ENCODE data around the gene CACNA2D1. TPM values are rescaled to one million over a fixed set of nuclear protein-coding genes. Genes with fewer than 3 reads are reported as not detected.

The CACNA2D1 gene
- total RNA-seq, 1 experiment from 2014 or later = 36.2 TPM

- H3K18ac ChIP-seq (ENCODE audit: insufficient read length, low read depth, low read length) = no peak overlapping the region
- Mint-ChIP-seq H3K4me3 (no peak overlapping the region), H3K27me3 (ENCODE audit: low read depth) (no peaks in the 10 kb centered on the region), H3K36me3 (ENCODE audit: insufficient read depth in 1 of 3, low read depth in 3 of 3) (peaks cover 5 to 21% (median 14%) of the 10 kb centered on the region in 3 experiments), H3K9me3 (peaks cover 4% of the 10 kb centered on the region in 2 experiments; a peak in 1 of 5 replicates), H3K4me1 (peaks cover 8 to 10% of the 10 kb centered on the region in 2 experiments), H3K27ac (no peak overlapping the region)
- no peak overlapping the region for H3T11ph ChIP-seq (ENCODE audit: low read length)
- H3K4ac ChIP-seq (ENCODE audit: low read depth, low read length) = no peak overlapping the region
- H3K79me2 ChIP-seq (ENCODE audit: insufficient read depth, low read length) = no peaks in the 10 kb centered on the region
- no peaks in the 10 kb centered on the region for H3K79me1 ChIP-seq (ENCODE audit: insufficient read depth, low read depth, low read length, poor library complexity, severe bottlenecking)
- no peak overlapping the region for H2BK20ac ChIP-seq (ENCODE audit: low read depth, low read length, poor library complexity, severe bottlenecking)
- H3K23me2 ChIP-seq (ENCODE audit: insufficient read length, low read depth, low read length, poor library complexity, severe bottlenecking) = no peaks in the 10 kb centered on the region
- no peak overlapping the region for H3K9ac ChIP-seq (ENCODE audit: extremely low read depth, insufficient read length, low read length)
- no peak overlapping the region for H3K14ac ChIP-seq (ENCODE audit: insufficient read depth, low read length)
- H3K56ac ChIP-seq (ENCODE audit: insufficient read length, low read depth, low read length) = no peak overlapping the region
- H4K91ac ChIP-seq (ENCODE audit: insufficient read length, low read depth, low read length) = no peak overlapping the region
- no peak overlapping the region for H2BK12ac ChIP-seq (ENCODE audit: insufficient read length, low read depth, low read length)
- no peak for DNase-seq
- H2AK5ac ChIP-seq (ENCODE audit: insufficient read length, low read length) = no peak overlapping the region
- no peak overlapping the region for H2BK15ac ChIP-seq (ENCODE audit: low read depth, low read length)
- H3K4me2 ChIP-seq (ENCODE audit: insufficient read depth, insufficient read length, low read length) = no peak overlapping the region
- no CpG with 5 or more reads among the region's 1 CpG for WGBS (ENCODE audit: extremely low coverage, insufficient read length, low lambda C conversion rate)
- H3K27ac ChIP-seq (ENCODE audit: insufficient read length, low read depth, low read length) = no peak overlapping the region
- no peak overlapping the region for H3K23ac ChIP-seq (ENCODE audit: insufficient read length, low read depth, low read length)
- no peak overlapping the region for H4K8ac ChIP-seq (replicated peaks; ENCODE audit: insufficient read length, low read depth, low read length)
- H2BK120ac ChIP-seq (ENCODE audit: low read depth, low read length, poor library complexity, severe bottlenecking) = no peak overlapping the region
- no peaks in the 10 kb centered on the region for H3K9me3 ChIP-seq (ENCODE audit: control insufficient read depth, low read depth, low read length)
- no peak overlapping the region for H2BK5ac ChIP-seq (ENCODE audit: insufficient read length, low read length)
- no peaks in the 10 kb centered on the region for H3K27me3 ChIP-seq (ENCODE audit: insufficient read depth, low read length)
- H4K5ac ChIP-seq (ENCODE audit: insufficient read length, low read depth, low read length) = no peak overlapping the region
- no peaks in the 10 kb centered on the region for H4K20me1 ChIP-seq (ENCODE audit: control insufficient read depth, insufficient read depth, insufficient read length)
- TF ChIP-seq CTCF (conservative IDR thresholded peaks at IDR 0.05) = no peak
- H2AFZ ChIP-seq (ENCODE audit: low read length) = no peak overlapping the region
- H3K4me1 ChIP-seq (ENCODE audit: insufficient read depth, low read length) = no peaks in the 10 kb centered on the region
Measured at GRCh38 chr7:82406937-82407336, 36.6 kb downstream of the CACNA2D1 start.
